HG03558 (cell line): ENCODE results near the gene SLC29A3.
"Not testable (repeated sequence)": the region's sequence is repeated elsewhere in the genome, so short reads cannot be mapped to it uniquely, and the experiment has no call there.

ENCODE experiments used
- ATAC-seq: cut with Tn5 transposase; IDR thresholded peaks from one replicate; pipeline ENCODE4 v1.9.1; 2021; ENCODE audit warnings: moderate number of reproducible peaks; ENCODE audit not compliant: unreplicated experiment; ENCODE audit errors: extremely low read depth

The SLC29A3 gene

GRCh38 chr10:71343392-71343773 is 24.3 kb downstream of the SLC29A3 start:
- ATAC-seq: no peak

- ATAC-seq: no peak
These were observed 25.3 kb downstream of the SLC29A3 start for GRCh38 chr10:71344154-71344925.

GRCh38 chr10:71344993-71345480 is 26.0 kb downstream of the SLC29A3 start:
- ATAC-seq: no peak

- no peak for ATAC-seq
These were observed 26.6 kb downstream of the SLC29A3 start for GRCh38 chr10:71345694-71346093.

GRCh38 chr10:71346731-71347130 is 27.7 kb downstream of the SLC29A3 start:
- ATAC-seq: no peak

GRCh38 chr10:71347587-71348395 is 28.7 kb downstream of the SLC29A3 start:
- no peak for ATAC-seq

- no peak for ATAC-seq
These were observed 29.8 kb downstream of the SLC29A3 start for GRCh38 chr10:71348850-71349249.

GRCh38 chr10:71349406-71349805 is 30.3 kb downstream of the SLC29A3 start:
- ATAC-seq: no peak

GRCh38 chr10:71351087-71351486 is 32.0 kb downstream of the SLC29A3 start:
- ATAC-seq: no peak

GRCh38 chr10:71351628-71352319 is 32.7 kb downstream of the SLC29A3 start:
- no peak for ATAC-seq

- ATAC-seq: no peak
These were observed 34.6 kb downstream of the SLC29A3 start for GRCh38 chr10:71353639-71354038.

- no peak for ATAC-seq
These were observed 35.7 kb downstream of the SLC29A3 start for GRCh38 chr10:71354776-71355175.

- ATAC-seq: no peak
These were observed 36.8 kb downstream of the SLC29A3 start for GRCh38 chr10:71355886-71356285.

- no peak for ATAC-seq
These were observed 38.8 kb downstream of the SLC29A3 start for GRCh38 chr10:71357792-71358265.

- no peak for ATAC-seq
These were observed 39.2 kb downstream of the SLC29A3 start for GRCh38 chr10:71358277-71358676.

- ATAC-seq: not testable (repeated sequence)
These were observed 39.8 kb downstream of the SLC29A3 start for GRCh38 chr10:71358906-71359305.

GRCh38 chr10:71359364-71360046 is 40.4 kb downstream of the SLC29A3 start:
- no peak for ATAC-seq

- ATAC-seq: no peak
These were observed 41.7 kb downstream of the SLC29A3 start for GRCh38 chr10:71360735-71361134.

GRCh38 chr10:71361581-71361980 is 42.5 kb downstream of the SLC29A3 start:
- no peak for ATAC-seq

GRCh38 chr10:71362141-71362540 is 43.1 kb downstream of the SLC29A3 start:
- no peak for ATAC-seq
